Endometrial microvascular endothelial cells (primary cell): ENCODE measurements around the gene TST. TPM values are rescaled to one million over a fixed set of nuclear protein-coding genes. Genes with fewer than 3 reads are reported as not detected.

Source experiments
- in situ Hi-C: cut with HindIII; loops from 2 replicates; pipeline ENCODE4 v1.10.0; 2017; ENCODE audit warnings: low sequenced_read_pairs, low pct_unique_long_range_greater_than_20kb; ENCODE audit errors: inconsistent ontology term
- total RNA-seq: library from RNA; depleted of rRNA; stranded (reverse); fragments of >200 nt; gene quantifications from one replicate; pipeline ENCODE4 v1.2.3, GENCODE V29; 2015; ENCODE audit errors: inconsistent ontology term

The TST gene
- total RNA-seq, 1 donor from 2014 or later = 43.2 TPM

- in situ Hi-C loops = no loop called here
These were observed 35.5 kb upstream of the TST start for GRCh38 chr22:37054600-37055365.

GRCh38 chr22:37054056-37054395 is 34.8 kb upstream of the TST start:
- in situ Hi-C loops = no loop called here

GRCh38 chr22:37053310-37054055 is 34.2 kb upstream of the TST start:
- in situ Hi-C loops = no loop called here

- in situ Hi-C loops = no loop called here
These were observed 33.4 kb upstream of the TST start for GRCh38 chr22:37052386-37053309.

- in situ Hi-C loops = no loop called here
These were observed 32.4 kb upstream of the TST start, which contains the start of gene KCTD17 for GRCh38 chr22:37051391-37052385. KCTD17 (plus strand) TSS chr22:37051742; CDS start chr22:37051761, 19 bp downstream.

GRCh38 chr22:37050913-37051312 is 31.7 kb upstream of the TST start:
- in situ Hi-C loops = no loop called here

- in situ Hi-C loops = no loop called here
These were observed 30.0 kb upstream of the TST start for GRCh38 chr22:37049224-37049623.

- in situ Hi-C loops = no loop called here
These were observed 28.9 kb upstream of the TST start for GRCh38 chr22:37048133-37048532.

GRCh38 chr22:37047006-37047405 is 27.8 kb upstream of the TST start:
- in situ Hi-C loops = no loop called here

- in situ Hi-C loops = no loop called here
These were observed 27.3 kb upstream of the TST start for GRCh38 chr22:37046589-37046988.

GRCh38 chr22:37045958-37046357 is 26.7 kb upstream of the TST start:
- in situ Hi-C loops = no loop called here

- in situ Hi-C loops = no loop called here
These were observed 25.7 kb upstream of the TST start for GRCh38 chr22:37044634-37045625.

- in situ Hi-C loops = no loop called here
These were observed 24.7 kb upstream of the TST start for GRCh38 chr22:37043828-37044538.

GRCh38 chr22:37043209-37043827 is 24.1 kb upstream of the TST start:
- in situ Hi-C loops = no loop called here

GRCh38 chr22:37039466-37039865 is 20.2 kb upstream of the TST start:
- in situ Hi-C loops = loop anchor here (10.0 kb wide), 1 partner anchor 265 kb away; the partner anchor contains the start of gene IFT27

GRCh38 chr22:37037669-37038068 is 18.4 kb upstream of the TST start:
- in situ Hi-C loops = loop anchor here (10.0 kb wide), 1 partner anchor 263 kb away; the partner anchor contains the start of gene IFT27
